GM03348 (cell line): ENCODE results near the gene PDE11A.

Experiments
- DNase-seq: peaks from one replicate; pipeline ENCODE4 v3.0.0; 2012; ENCODE audit warnings: low spot score

PDE11A gene

GRCh38 chr2:177758591-177759371 is 313.8 kb downstream of the PDE11A start:
- DNase-seq = peak; percentile 53

- no peak for DNase-seq
These were observed 316.2 kb downstream of the PDE11A start for GRCh38 chr2:177756336-177756735.

GRCh38 chr2:177754492-177754873 is 318.1 kb downstream of the PDE11A start:
- no peak for DNase-seq

DNA sequence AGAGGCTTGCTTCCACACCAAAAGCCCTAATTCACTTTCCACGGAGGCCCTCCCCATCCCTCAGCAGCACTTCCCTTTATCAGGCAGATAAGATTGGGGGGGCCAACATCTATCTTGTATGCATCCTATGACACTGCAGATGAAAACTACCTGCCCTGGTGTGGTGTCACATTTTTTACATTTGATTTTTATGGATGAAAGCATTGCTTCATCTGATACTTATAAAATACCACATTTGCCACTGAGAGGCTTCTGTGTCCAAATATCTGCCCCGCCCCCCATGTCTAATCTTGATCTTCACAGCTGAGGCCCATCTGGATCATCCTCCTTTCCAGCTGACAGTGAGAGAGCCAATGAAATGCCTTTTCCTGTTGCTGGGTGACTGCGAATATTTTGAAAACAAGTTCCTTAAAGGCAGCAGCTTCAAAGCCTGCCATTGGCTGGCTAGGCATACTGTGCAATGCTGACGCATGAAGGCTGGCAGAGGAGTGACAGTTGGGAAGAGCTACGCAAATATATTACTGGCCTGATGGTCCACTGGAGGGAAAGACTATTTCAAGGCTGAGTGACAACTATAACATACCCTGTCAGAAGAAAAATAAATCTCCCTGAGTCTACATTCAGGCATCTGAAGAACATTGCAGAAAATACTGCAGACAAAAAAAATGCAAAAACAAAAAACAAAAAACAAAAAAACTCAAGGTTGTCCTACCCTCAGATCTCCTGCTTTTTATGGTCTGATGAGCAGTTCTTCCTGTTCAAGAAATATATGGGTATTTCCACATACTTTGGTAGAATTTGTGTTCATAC is 318.7 kb downstream of the PDE11A start:
- peak; percentile 66 for DNase-seq

GRCh38 chr2:177748360-177748759 is 324.2 kb downstream of the PDE11A start:
- DNase-seq = no peak

DNA sequence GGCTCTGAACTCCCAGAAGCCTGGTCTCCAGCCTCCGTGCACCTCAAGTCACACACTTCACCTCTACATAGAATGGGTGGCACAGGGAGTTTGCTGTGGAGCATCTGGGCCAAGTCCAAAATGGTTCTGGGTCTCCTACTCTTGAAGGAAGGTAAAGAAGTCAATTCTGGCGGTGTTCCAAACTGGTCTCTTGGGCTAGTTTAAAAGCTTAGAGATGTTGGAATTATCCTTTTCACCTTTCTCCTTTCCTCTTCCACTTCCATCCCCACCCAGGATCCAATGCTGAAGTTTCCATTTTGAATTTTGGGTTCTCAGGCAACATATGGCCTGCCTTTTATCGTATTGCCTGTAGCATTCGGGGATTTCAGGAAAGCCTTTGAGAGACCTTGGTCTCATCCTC is 325.2 kb downstream of the PDE11A start:
- DNase-seq = no peak

- DNase-seq = no peak
These were observed 326.2 kb downstream of the PDE11A start for GRCh38 chr2:177746358-177746757.

DNA sequence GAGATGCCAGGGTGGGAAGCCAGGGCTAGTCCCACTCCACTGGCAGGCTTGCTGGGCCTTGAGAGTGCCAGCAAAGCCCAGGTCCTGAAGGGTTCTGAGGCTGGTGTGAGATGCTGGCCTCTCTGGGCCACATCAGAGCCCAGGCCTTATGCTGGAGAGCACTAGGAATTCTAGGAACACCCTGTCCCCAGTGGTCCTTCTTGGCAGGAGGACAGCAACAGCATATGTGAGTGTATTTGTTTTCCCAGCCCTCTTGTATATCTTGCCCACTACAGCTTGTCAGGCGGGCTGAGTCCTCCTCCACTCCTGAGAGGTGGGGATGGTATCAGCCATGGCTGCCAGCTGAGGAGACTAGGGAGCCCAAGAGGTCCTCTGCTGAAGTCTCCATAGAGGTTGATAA is 327.0 kb downstream of the PDE11A start:
- no peak for DNase-seq

GRCh38 chr2:177742851-177743250 is 329.7 kb downstream of the PDE11A start:
- no peak for DNase-seq

DNA sequence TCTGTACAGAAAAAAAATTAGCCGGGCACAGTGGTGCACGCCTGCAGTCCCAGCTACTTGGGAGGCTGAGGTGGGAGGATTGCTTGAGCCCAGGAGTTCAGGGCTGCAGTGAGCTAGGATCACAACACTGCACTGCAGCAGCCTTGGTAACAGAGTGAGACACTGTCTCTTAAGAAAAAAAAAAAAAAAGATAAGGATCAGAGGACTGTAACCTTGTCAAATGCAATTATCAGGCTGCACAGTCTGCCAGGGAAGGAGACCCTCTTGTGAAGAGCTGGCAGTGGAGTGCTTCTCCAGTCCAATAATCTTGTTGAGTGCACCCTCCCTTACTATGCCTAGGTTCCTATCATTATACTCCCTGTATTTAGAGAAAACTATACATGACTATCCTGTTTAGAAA is 330.7 kb downstream of the PDE11A start:
- DNase-seq = no peak

GRCh38 chr2:177740700-177741099 is 331.9 kb downstream of the PDE11A start:
- DNase-seq = no peak

GRCh38 chr2:177738461-177739235 is 333.9 kb downstream of the PDE11A start:
- no peak for DNase-seq

GRCh38 chr2:177735318-177735803 is 337.2 kb downstream of the PDE11A start:
- DNase-seq = no peak

- DNase-seq = no peak
These were observed 339.2 kb downstream of the PDE11A start for GRCh38 chr2:177733322-177733855.

GRCh38 chr2:177731384-177731783 is 341.2 kb downstream of the PDE11A start:
- no peak for DNase-seq

- DNase-seq = no peak
These were observed 341.8 kb downstream of the PDE11A start for GRCh38 chr2:177730792-177731191.

DNA sequence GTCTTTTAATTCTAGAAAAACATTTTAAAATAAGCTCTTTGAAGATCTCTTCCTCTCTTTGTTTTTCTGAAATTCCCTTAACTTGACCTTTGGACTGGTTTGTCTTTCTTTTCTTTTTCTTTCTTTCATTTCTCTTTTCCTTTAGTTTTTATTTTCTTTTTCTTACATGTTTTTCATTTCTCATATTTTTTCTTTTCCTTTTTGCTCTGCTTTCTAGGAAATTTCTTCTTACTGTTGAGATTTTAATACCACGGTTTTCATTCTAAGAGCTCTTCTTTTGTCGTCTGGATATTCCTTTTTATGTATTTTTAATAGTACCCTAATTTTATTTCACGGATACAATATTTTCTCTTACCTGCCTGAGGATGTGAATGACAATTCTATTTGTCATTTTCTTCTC is 342.2 kb downstream of the PDE11A start:
- DNase-seq = no peak

DNA sequence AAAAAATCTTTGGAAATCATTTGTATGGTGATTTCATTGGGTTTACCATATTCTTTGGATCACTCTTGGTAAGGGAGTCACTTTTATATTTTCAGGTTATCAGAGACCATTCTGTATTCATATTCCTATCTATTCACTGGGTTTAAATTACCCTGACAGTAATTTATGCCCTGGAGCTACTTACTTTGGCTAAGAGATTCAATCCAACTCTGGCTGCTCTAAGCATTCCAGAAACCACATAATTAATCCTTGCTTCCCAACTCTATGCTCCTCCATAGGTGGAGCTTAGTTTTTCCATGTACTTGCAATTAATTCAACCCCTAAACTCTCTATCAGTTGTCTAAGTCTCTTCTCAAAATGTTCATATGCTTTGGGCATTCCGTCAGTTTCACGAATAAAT is 343.7 kb downstream of the PDE11A start:
- no peak for DNase-seq

- DNase-seq = no peak
These were observed 344.2 kb downstream of the PDE11A start for GRCh38 chr2:177728399-177728765.

- DNase-seq = no peak
These were observed 344.8 kb downstream of the PDE11A start for GRCh38 chr2:177727577-177728398.

GRCh38 chr2:177726931-177727348 is 345.6 kb downstream of the PDE11A start:
- DNase-seq = no peak
